Measurements from ENCODE around the gene CEP128.

Gene CEP128

GRCh38 chr14:80587096-80587724 is 354.3 kb downstream of the CEP128 start:
- DNase-seq = peak; percentile 11

GRCh38 chr14:80586131-80586530 is 355.4 kb downstream of the CEP128 start:
- DNase-seq = no peak

GRCh38 chr14:80585506-80585835 is 356.1 kb downstream of the CEP128 start:
- DNase-seq = no peak

GRCh38 chr14:80584744-80585505 is 356.6 kb downstream of the CEP128 start:
- DNase-seq = peak; percentile 36

- DNase-seq = no peak
These were observed 363.9 kb downstream of the CEP128 start for GRCh38 chr14:80577599-80577998.

- no peak for DNase-seq
These were observed 365.1 kb downstream of the CEP128 start for GRCh38 chr14:80576401-80576800.

GRCh38 chr14:80575763-80576162 is 365.8 kb downstream of the CEP128 start:
- DNase-seq = no peak

- DNase-seq = no peak
These were observed 368.9 kb downstream of the CEP128 start for GRCh38 chr14:80572666-80573065.

GRCh38 chr14:80570930-80571298 is 370.6 kb downstream of the CEP128 start:
- no peak for DNase-seq

GRCh38 chr14:80567905-80568536 is 373.5 kb downstream of the CEP128 start:
- no peak for DNase-seq

GRCh38 chr14:80565001-80565400 is 376.5 kb downstream of the CEP128 start:
- DNase-seq = no peak

- no peak for DNase-seq
These were observed 377.5 kb downstream of the CEP128 start for GRCh38 chr14:80564051-80564450.

GRCh38 chr14:80560800-80561657 is 380.5 kb downstream of the CEP128 start:
- no peak for DNase-seq

- DNase-seq = no peak
These were observed 387.4 kb downstream of the CEP128 start for GRCh38 chr14:80554139-80554538.

- no peak for DNase-seq
These were observed 392.4 kb downstream of the CEP128 start for GRCh38 chr14:80549141-80549540.

GRCh38 chr14:80545935-80546854 is 395.3 kb downstream of the CEP128 start:
- DNase-seq = no peak

- no peak for DNase-seq
These were observed 397.2 kb downstream of the CEP128 start for GRCh38 chr14:80544366-80544765.

GRCh38 chr14:80543211-80543610 is 398.3 kb downstream of the CEP128 start:
- DNase-seq = no peak

- no peak for DNase-seq
These were observed 402.7 kb downstream of the CEP128 start for GRCh38 chr14:80538633-80539375.

GRCh38 chr14:80537626-80538025 is 403.9 kb downstream of the CEP128 start:
- DNase-seq = no peak

GRCh38 chr14:80536456-80536855 is 405.1 kb downstream of the CEP128 start:
- DNase-seq = no peak
